ENCODE measurements around the gene ZNF414. TPM values are rescaled to one million over a fixed set of nuclear protein-coding genes. Genes with fewer than 3 reads are reported as not detected.

ZNF414 gene
- total and polyA plus RNA-seq, 2 of the 4 experiments (the other 2 are of a cell fraction): 3.2 to 14.2 TPM

- H2BK120ac ChIP-seq (ENCODE audit: low read depth, low read length): no peak overlapping the region
- H3K9me1 ChIP-seq (ENCODE audit: insufficient read depth, low read length): no peaks in the 10 kb centered on the region
- H3K18ac ChIP-seq (ENCODE audit: low read depth, low read length): no peak overlapping the region
- no peaks in the 10 kb centered on the region for H3K36me3 ChIP-seq (ENCODE audit: control insufficient read depth, insufficient read depth, low read length)
- POLR2A ChIA-PET (ENCODE audit: unreplicated experiment): no interaction called here
- H4K5ac ChIP-seq (ENCODE audit: low read depth, low read length): no peak overlapping the region
- intact Hi-C loops (cut with micrococcal nuclease): no loop called here
- no peak overlapping the region for H3K4ac ChIP-seq (ENCODE audit: low read depth, low read length)
- H4K91ac ChIP-seq (ENCODE audit: insufficient read depth, low read depth, low read length): no peak overlapping the region
- no peak overlapping the region for H3K4me3 ChIP-seq (ENCODE audit: insufficient read depth, low read depth, low read length)
- no peak overlapping the region for H2AK9ac ChIP-seq (replicated peaks; ENCODE audit: low read depth, low read length, poor library complexity)
- H2AK5ac ChIP-seq (ENCODE audit: low read depth, low read length): no peak overlapping the region
- H2BK5ac ChIP-seq (ENCODE audit: low read depth, low read length, poor library complexity, severe bottlenecking): no peak overlapping the region
- no peak overlapping the region for H2AFZ ChIP-seq (replicated peaks; ENCODE audit: low read length, poor library complexity)
- no peaks in the 10 kb centered on the region for H4K20me1 ChIP-seq (ENCODE audit: insufficient read depth, low read length)
- no peak overlapping the region for H3K56ac ChIP-seq (ENCODE audit: extremely low read depth, insufficient read depth, low read length)
- H2BK15ac ChIP-seq (ENCODE audit: low read depth, low read length): no peak overlapping the region
- no peak overlapping the region for H3K27ac ChIP-seq (ENCODE audit: insufficient read depth, low read length)
- H3K4me2 ChIP-seq (ENCODE audit: low read depth, low read length): no peak overlapping the region
- no peak overlapping the region for H2BK20ac ChIP-seq (ENCODE audit: low read depth, low read length)
- H3K23ac ChIP-seq (ENCODE audit: low read depth, low read length): no peak overlapping the region
- no peak overlapping the region for H3K9ac ChIP-seq (ENCODE audit: low read depth, low read length)
- no peak for DNase-seq
- in situ Hi-C loops (cut with MboI; ENCODE audit: low sequenced_read_pairs): no loop called here
- CTCF ChIA-PET: no interaction called here
- no TSS peak for BruUV-seq (replicated peaks)
- no peak overlapping the region for H4K8ac ChIP-seq (ENCODE audit: low read depth in 2 of 2, low read length in 2 of 2)
- H3K27me3 ChIP-seq (ENCODE audit: control insufficient read depth, insufficient read depth, low read length): no peaks in the 10 kb centered on the region
- H3K4me1 ChIP-seq (ENCODE audit: control insufficient read depth, insufficient read depth, low read length): no peaks in the 10 kb centered on the region; the same call in 1 of the 2 replicates
- TF ChIP-seq RCOR1 (IDR thresholded peaks at IDR 0.05; ENCODE audit: insufficient replicate concordance, low read length): no peak
- TF ChIP-seq, protein P1, sequence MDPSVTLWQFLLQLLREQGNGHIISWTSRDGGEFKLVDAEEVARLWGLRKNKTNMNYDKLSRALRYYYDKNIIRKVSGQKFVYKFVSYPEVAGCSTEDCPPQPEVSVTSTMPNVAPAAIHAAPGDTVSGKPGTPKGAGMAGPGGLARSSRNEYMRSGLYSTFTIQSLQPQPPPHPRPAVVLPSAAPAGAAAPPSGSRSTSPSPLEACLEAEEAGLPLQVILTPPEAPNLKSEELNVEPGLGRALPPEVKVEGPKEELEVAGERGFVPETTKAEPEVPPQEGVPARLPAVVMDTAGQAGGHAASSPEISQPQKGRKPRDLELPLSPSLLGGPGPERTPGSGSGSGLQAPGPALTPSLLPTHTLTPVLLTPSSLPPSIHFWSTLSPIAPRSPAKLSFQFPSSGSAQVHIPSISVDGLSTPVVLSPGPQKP (IDR thresholded peaks at IDR 0.05; ENCODE audit: borderline replicate concordance, low read depth, low read length): no peak
- no peak for TF ChIP-seq FOS (IDR thresholded peaks at IDR 0.05; ENCODE audit: low read depth, low read length)
- TF ChIP-seq CTCF (conservative IDR thresholded peaks at IDR 0.05; ENCODE audit: low read depth, low read length): no peak
- no peak for TF ChIP-seq CHD1 (IDR thresholded peaks at IDR 0.05; ENCODE audit: low read depth, low read length)
- no peaks in the 10 kb centered on the region for H3K79me1 ChIP-seq (ENCODE audit: low read depth in 1 of 2, low read length in 2 of 2)
- no peak overlapping the region for H3K14ac ChIP-seq (replicated peaks; ENCODE audit: low read depth, low read length)
- no peak for ATAC-seq (ENCODE audit: low read depth)
- WGBS, 2 experiments (ENCODE audit: extremely low coverage in 2 of 2, insufficient read length in 1 of 2): 90% methylated on average over 12 of the region's 22 CpGs; no CpG with 5 or more reads in 1 of the 2 experiments
- H3K9me3 ChIP-seq (ENCODE audit: control insufficient read depth, insufficient read depth, low read length): no peaks in the 10 kb centered on the region
- dilution Hi-C loops (cut with HindIII; ENCODE audit: low sequenced_read_pairs, unreplicated experiment): no loop called here
Observed at GRCh38 chr19:8498295-8498694, 15.7 kb downstream of the ZNF414 start.

All from IMR-90 (cell line).